ENCODE data around the gene ARCN1. TPM values are rescaled to one million over a fixed set of nuclear protein-coding genes. Genes with fewer than 3 reads are reported as not detected.

The ARCN1 gene
- polyA plus RNA-seq, 2 of the 4 experiments (the other 2 are of a cell fraction), result 88.7 to 150 TPM

DNA sequence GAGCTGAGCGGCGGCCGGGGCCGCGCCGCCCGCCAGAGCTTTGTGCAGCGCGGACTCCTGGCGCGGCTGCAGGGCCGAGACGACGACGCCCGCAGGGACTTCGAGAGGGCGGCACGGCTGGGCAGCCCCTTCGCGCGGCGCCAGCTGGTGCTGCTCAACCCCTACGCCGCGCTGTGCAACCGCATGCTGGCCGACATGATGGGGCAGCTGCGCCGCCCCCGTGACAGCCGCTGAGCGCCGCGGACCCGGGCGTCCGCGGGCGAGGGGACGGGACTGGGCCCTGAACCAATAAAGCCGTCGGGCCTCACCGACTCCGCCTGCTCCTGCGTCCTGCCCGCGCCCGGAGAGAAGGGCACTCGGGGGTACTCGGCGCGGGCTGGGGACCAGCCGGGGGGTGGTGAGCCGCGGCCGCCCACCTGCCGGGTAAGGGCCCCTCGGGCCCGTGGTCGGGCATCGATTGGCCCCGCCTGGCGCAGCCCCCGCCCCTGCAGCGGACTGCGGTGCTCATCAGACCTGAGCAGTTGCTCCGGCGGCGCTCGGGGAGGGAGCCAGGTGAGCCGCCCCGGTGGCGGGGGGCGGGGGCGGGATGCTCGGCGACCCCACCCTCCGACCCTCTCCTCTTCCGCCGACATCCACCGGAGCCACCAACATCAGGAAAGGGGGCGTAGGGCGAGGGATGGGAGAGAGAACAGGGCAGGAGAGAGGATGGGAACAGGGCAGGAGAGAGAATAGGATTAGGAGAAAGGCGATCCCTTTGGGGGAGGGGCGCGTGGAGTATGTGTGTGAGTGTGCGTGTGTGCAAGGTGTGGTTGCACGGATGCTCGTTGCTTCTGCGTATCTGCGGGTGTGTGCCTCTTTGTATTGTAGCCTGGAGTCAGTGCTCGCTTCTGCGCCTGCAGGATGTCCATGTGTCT, 41.3 kb upstream of the ARCN1 start, which contains the start of gene TMEM25:
TSS of gene TMEM25 (plus strand) at position 510 of the 914 bp plus-strand sequence. CDS start 610 bp downstream, outside the sequence.
- DNase-seq (ENCODE audit: low read depth in 1 of 2, low spot score in 1 of 2), result no peak
- Histone ChIP-seq H3K4me3 (peak within 1 kb of the TSS; percentile 66), H3K27ac (peak within 1 kb of the TSS; percentile 62 to 84; a peak in 5 of 6 replicates), H3K9me3 (no peaks in the 10 kb centered on the region), H3K4me1 (no peaks in the 10 kb centered on the region), H3K4me2 (peak within 1 kb of the TSS; percentile 87)
- ChIA-PET POLR2A (no interaction called here), CTCF (no interaction called here)
- 77% methylated on average over 18 of the region's 94 CpGs for WGBS (ENCODE audit: missing lambda C conversion rate)
- FAIRE-seq, result no peak
- peak; percentile 30 to 64; a peak in 4 of 6 replicates for ATAC-seq
- TF ChIP-seq, protein P1, sequence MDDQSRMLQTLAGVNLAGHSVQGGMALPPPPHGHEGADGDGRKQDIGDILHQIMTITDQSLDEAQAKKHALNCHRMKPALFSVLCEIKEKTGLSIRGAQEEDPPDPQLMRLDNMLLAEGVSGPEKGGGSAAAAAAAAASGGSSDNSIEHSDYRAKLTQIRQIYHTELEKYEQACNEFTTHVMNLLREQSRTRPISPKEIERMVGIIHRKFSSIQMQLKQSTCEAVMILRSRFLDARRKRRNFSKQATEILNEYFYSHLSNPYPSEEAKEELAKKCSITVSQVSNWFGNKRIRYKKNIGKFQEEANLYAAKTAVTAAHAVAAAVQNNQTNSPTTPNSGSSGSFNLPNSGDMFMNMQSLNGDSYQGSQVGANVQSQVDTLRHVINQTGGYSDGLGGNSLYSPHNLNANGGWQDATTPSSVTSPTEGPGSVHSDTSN (IDR thresholded peaks at IDR 0.05), result no peak
- TF ChIP-seq JUN (IDR thresholded peaks at IDR 0.05), result peak in 1 of 2 experiments; percentile 19; a peak in 1 of 5 replicates

- Histone ChIP-seq H3K4me3 (no peak overlapping the region), H3K4me2 (peak overlapping the region; percentile 87; the same call in 1 of the 3 replicates), H3K9me3 (no peaks in the 10 kb centered on the region), H3K27ac (no peak overlapping the region), H3K4me1 (no peaks in the 10 kb centered on the region)
- TF ChIP-seq E2F6 (IDR thresholded peaks at IDR 0.05; ENCODE audit: borderline replicate concordance, low read depth), result no peak
- no peak for TF ChIP-seq ELK1 (IDR thresholded peaks at IDR 0.05; ENCODE audit: low read depth, low read length)
- no peak for TF ChIP-seq CHD2 (IDR thresholded peaks at IDR 0.05; ENCODE audit: low read length, partially characterized antibody)
- TF ChIP-seq HMGXB4 (CRISPR knock-in tag; IDR thresholded peaks at IDR 0.05; ENCODE audit: borderline replicate concordance), result no peak
- TF ChIP-seq HDAC2 (IDR thresholded peaks at IDR 0.05), result no peak
- TF ChIP-seq ZSCAN20 (CRISPR knock-in tag; IDR thresholded peaks at IDR 0.05), result no peak
- TF ChIP-seq, protein P2, sequence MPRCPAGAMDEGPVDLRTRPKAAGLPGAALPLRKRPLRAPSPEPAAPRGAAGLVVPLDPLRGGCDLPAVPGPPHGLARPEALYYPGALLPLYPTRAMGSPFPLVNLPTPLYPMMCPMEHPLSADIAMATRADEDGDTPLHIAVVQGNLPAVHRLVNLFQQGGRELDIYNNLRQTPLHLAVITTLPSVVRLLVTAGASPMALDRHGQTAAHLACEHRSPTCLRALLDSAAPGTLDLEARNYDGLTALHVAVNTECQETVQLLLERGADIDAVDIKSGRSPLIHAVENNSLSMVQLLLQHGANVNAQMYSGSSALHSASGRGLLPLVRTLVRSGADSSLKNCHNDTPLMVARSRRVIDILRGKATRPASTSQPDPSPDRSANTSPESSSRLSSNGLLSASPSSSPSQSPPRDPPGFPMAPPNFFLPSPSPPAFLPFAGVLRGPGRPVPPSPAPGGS (IDR thresholded peaks at IDR 0.05), result no peak
- no peak for TF ChIP-seq NPAS2 (CRISPR knock-in tag; IDR thresholded peaks at IDR 0.05; ENCODE audit: borderline replicate concordance)
- 87% methylated on average over 12 of the region's 12 CpGs for WGBS (ENCODE audit: missing lambda C conversion rate)
- no peak for DNase-seq (ENCODE audit: low read depth in 1 of 2, low spot score in 1 of 2)
- FAIRE-seq, result no peak
- ATAC-seq, result no peak
- CTCF ChIA-PET, result no interaction called here
- POLR2A ChIA-PET, result no interaction called here
These were observed 40.6 kb upstream of the ARCN1 start for GRCh38 chr11:118531597-118532084.

DNA sequence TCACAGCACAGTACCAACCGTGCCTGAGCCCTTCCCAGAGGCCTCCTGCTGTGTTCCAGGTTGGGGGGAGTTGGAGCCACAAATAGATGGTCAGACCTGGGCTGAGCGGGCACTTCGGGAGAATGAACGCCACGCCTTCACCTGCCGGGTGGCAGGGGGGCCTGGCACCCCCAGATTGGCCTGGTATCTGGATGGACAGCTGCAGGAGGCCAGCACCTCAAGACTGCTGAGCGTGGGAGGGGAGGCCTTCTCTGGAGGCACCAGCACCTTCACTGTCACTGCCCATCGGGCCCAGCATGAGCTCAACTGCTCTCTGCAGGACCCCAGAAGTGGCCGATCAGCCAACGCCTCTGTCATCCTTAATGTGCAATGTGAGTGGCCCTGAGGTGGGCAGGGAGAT, 40.1 kb upstream of the ARCN1 start:
- Histone ChIP-seq H3K9me3 (no peaks in the 10 kb centered on the region), H3K4me2 (no peak overlapping the region), H3K4me3 (no peak overlapping the region), H3K27ac (no peak overlapping the region), H3K4me1 (no peaks in the 10 kb centered on the region)
- FAIRE-seq (no peak), ATAC-seq (no peak), DNase-seq (ENCODE audit: low read depth in 1 of 2, low spot score in 1 of 2) (no peak)
- WGBS (ENCODE audit: missing lambda C conversion rate), result 93% methylated on average over 3 of the region's 10 CpGs
- TF ChIP-seq EP300 (IDR thresholded peaks at IDR 0.05) (no peak), HOXA7 (CRISPR knock-in tag; IDR thresholded peaks at IDR 0.05) (no peak), MAFK (IDR thresholded peaks at IDR 0.05; ENCODE audit: partially characterized antibody) (no peak), NFE2L2 (conservative IDR thresholded peaks at IDR 0.05; ENCODE audit: low read length) (no peak)
- CTCF ChIA-PET, result interaction anchor here (1.0 kb wide), 1 partner anchor 22 kb away, joined by 3 read pairs; no protein-coding TSS in a partner anchor
- POLR2A ChIA-PET, result no interaction called here
